GM21360 (cell line): ENCODE measurements around the gene TEX26.

ENCODE experiments used
- ATAC-seq: cut with Tn5 transposase; IDR thresholded peaks from one replicate; pipeline ENCODE4 v1.9.1; 2021; ENCODE audit warnings: mild to moderate bottlenecking, moderate library complexity; ENCODE audit not compliant: unreplicated experiment

TEX26 gene

DNA sequence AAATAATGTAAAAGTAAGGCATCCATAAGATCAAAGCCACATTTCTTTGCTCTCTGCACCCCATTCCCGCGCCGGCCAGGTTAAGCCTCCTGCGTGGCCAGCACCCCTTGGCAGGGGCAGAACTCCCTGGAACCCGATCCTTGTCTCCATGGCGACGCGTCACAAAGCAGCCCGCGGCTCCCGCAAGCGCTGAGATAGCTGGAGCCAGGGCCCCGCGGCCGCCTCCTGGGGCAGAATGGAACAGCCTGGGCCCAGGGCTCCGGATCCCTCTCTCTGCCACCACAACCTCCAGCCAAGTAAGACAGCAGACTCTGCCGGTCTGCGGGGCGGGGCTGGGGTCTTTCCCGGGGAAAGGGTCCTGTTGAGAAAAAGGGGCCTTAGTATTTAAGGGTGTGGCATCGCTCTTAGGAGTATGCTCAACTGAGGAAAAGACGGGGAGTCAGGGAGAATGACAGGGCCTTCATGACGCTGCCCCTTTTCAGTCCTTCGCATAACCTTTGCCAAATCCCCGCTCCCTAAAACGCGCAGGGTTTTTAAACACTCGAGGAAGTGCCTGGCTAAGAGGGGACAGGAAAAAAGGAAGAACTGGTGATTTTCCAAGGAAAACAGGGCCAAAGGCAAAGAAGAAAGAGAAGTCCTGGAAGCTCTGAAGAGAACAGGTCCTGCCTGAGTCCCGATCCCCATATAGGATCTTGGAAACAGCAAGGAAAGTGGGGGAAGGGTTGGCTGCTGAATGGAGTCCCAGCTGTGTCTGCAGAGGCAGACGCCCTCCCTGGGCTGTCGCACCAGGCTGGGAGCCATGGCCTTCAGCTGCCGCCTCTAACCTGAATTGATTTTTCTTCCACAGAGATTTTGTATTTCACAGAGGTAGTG is at the start of gene TEX26:
TSS of gene TEX26 (plus strand) at position 176 of the 873 bp plus-strand sequence. CDS start at position 236, 60 bp downstream.
- no peak for ATAC-seq

DNA sequence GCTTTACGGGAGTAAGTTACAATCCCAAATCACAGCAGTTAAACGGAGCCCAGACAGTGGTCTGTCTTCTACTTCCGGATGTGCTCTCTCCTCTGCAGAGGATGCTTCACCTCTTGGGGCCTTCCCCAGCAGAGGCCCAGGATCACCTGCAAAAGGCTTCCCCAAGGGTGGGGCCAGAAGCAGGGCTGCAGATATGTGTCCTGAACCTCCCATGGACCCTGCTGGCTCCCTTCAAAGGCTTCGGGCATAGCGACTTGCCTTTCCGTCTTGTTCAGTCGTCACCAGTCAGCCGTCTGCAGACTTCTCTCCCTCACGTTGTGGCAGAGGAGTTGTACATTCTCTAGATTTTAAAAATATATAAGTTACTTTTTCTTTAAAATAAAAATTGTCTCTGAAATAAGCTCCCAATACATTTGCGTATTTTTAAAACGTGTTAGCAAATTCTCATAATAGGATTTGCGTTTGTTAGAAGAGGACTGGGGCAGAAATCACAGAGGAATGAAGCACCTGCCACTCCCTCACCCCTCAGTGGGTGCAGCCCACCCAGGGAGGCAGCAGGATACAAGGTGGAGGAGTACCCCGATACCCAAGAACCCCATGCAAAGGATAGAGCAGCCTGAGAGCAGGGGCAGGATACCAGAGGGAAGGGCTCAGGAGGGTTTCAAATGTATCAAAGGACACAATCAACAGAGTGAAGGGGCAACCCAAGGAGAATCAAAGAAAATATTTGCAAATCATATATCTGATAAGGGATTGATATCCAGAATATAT is 49.3 kb upstream of the TEX26 start:
- no peak for ATAC-seq

DNA sequence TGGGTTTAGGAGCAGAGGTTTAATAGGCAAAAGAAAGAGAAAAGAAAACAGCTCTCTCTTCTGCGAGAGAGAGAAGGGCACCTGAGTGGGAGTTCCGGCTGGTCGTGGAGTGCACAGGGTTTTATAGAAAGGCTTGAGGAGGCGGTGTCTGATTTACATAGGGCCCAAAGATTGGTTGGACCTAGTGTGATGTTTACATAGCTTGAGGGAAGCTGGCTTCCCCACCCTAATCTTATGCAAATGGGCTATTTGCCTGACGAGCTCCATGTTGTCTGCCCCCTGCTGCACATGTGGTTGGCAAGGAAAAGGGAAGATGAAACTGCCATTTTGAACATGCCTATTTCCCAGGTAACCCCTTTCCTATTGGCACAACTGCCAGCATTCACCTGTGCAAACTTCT is 47.9 kb upstream of the TEX26 start:
- no peak for ATAC-seq

DNA sequence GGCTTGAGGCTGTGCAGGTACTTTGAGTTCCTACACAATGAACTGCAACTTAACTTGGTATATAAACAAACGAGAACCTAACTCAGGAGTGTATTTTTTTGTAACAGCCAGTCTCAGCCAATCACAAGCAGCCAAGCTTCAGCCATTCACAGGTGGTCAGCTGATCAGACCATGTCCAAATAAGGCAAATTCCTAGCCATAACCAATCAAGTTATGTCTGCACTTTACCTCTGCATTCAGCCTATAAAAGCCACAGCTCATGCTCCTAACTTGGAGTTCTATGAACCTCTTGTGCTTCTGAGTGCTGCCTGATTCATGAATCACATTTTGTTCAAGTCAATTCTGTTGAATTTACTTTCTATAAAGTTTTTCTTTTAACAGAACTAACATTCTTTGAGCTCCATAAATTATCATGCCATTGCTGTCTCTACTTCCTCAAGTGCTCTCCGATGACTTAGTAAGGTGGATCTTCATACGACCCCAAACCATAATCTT is 43.2 kb upstream of the TEX26 start:
- ATAC-seq = no peak

DNA sequence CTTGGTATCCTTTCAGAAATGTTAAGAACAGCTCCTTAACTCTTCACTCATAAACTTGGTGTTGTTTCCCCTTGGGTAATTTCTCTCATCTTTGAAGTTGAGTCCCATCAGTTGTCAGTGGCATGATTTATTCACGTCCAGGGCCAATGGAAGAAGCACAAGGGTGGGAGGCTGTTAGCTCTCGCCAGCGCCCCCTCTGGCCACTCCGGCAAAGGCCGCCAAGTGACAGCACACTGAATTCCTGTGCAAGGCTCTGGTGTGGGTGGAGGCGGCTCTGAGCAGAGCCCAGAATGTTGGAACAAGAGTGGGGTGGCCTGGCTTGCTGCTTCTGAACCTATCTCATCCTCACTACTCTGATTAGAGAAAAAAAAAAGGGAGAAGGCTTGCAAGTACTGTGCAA is 39.5 kb upstream of the TEX26 start:
- ATAC-seq = no peak

DNA sequence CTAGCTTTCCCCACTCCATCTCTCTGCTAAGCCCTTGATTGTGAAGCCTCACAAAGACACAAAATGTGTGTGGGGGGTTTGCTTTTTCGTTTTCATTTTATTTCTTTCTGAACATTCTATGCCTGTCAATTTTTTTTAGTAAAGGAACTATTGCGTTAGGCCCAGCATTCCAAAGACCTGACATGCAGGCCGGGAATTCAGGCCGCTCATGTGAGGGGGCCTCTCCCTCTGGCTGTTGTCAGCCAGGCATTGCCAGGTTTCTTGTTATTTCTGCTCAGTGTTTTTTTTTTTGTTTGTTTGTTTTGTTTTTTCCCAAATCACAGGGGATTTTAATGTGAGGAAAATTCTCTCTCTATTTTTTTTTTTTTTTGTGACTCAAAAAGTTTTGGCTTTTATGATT is 36.7 kb upstream of the TEX26 start:
- no peak for ATAC-seq

DNA sequence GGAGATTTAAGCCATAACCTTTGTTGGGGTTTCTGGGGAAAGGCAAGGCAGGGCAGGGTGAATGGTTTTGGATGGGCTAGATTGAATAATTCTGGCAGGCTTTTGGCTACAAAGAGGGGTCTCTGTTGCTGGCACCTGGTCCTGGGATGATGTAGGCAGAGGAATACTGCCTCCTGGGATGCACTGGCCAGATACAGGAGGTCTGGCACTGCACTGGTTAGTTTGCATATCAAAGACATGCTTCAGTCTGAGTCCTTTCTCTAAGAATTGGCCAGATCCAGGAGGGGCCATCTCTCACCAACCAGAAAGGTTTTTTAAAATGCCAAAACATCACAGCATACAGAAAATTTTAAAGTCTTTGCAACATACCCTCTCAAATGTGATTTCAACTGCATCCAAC is 34.4 kb upstream of the TEX26 start:
- ATAC-seq = no peak

DNA sequence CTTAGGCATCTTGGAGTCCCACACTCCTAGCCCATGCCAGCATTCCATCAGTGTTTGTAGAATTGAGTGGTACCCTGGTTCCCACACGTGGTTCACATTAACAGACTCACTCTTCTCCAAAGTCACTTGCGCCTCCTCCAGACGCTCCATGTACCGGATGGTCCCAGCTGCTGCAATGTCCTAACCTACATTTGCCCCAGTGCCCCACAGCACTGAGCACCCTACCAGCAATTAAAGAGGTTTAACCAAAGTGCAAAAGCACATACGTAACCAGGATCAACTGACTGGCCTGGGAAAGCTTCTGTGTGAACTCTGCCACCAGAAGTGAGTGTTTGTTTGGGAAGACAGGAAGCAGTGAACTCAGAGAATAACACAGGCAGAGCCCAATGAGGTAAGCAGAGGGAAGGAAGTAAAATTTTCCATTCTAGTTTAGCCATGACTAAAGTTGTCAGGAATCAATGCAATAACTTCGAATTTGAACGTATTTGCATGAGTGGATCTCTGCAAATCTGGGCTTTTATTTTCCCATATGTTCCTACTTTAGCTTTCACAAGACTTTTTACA is 33.7 kb upstream of the TEX26 start:
- ATAC-seq = no peak

DNA sequence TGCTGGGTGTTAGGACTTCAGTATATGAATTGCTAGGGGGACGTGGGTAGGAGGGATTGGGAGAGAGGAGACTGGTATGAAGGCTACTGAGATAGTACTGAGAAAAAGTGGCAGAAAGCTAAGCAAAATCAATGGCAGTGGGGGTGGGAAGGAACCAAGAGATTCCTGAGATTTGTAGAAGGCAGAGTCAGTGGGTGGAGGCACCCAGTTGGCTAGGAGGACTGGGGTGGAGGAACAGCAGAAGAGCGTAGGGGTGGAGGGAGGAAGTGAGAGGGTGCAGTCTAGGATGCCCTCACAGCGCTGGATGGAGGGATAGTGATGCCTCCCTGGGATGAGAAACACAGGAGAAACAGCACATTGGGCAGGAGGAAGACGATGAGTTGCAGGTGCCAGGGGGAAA is 32.0 kb upstream of the TEX26 start:
- no peak for ATAC-seq

DNA sequence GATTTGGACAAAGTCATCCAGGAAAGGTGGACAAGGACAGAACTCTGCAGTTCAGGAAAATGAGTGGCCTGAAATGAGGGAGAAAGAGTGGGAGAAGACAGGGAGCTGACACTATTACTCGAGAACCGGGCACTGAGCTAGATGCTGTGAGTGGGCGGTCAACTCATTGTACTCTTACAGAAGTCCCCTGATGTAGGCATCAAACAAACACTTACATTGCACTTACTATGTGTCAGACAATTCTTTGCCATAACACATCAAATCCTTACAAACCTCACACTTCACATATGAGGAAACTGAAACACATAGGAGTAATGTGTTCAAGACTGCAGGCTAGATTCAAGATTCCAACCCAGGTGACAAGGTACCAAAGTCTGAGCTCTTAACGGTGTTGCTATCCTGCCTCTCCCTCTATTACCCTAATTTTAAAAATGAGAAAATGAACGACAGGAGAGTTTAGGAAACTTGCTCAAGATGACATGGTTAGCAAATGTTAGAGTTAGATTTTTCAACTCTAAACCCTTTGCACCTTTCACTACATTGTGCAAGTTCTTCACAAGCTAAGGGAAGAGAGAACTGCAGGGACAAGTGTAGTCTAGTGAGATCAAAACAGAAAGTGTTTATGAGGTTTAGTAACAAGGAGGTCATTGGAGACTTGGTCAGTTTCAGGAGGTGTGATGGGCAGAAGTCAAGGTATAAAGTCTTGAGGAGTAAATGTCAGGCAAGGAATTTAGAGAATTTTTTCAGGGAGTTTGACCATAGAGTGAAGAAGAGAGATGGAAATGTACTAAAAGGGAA is 31.3 kb upstream of the TEX26 start:
- ATAC-seq = no peak

DNA sequence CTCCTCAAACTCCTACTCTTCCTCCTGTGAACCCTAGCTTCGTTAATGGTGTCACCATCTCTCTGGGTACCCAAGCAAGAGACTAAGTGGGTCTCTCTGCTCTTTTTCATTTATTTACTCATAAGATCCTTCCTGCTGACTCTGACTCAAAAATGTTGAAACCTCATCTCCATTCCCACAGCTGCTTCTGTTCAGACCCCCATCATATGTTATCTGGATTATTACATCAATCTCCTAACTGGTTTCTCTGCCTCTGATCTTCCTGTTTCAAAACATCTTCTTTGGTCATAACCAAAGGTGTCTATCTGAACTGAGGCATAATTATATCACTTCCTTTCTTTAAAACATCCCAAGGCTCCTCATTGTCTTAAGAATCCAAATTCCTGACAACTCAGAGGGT is 28.4 kb upstream of the TEX26 start:
- no peak for ATAC-seq

DNA sequence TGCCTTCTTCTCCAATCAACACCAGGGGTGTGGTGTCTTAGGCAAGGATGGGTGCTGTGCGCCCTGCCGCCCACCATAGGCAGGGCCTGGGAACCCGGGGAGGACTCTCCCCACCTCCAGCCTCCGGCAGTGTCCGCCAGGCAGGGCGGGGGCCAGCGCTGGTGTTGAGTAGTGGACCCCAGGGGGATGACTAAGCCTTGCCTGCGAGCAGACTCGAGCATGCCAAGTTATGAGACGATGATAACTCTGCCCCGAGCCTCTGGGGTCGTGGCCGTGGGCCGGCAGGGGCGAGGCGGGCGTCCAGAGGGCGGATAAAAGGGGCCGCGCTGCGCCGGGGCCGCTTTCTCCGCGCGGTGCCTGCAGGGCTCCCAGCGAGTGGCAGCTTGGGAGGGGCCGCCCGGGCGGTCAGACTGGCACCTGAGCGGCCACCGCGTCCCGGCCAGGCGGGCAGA is 26.5 kb upstream of the TEX26 start, which contains the start of gene MEDAG:
TSS of gene MEDAG (plus strand) at position 340 of the 452 bp plus-strand sequence. CDS start 245 bp downstream, outside the sequence.
- ATAC-seq = no peak

DNA sequence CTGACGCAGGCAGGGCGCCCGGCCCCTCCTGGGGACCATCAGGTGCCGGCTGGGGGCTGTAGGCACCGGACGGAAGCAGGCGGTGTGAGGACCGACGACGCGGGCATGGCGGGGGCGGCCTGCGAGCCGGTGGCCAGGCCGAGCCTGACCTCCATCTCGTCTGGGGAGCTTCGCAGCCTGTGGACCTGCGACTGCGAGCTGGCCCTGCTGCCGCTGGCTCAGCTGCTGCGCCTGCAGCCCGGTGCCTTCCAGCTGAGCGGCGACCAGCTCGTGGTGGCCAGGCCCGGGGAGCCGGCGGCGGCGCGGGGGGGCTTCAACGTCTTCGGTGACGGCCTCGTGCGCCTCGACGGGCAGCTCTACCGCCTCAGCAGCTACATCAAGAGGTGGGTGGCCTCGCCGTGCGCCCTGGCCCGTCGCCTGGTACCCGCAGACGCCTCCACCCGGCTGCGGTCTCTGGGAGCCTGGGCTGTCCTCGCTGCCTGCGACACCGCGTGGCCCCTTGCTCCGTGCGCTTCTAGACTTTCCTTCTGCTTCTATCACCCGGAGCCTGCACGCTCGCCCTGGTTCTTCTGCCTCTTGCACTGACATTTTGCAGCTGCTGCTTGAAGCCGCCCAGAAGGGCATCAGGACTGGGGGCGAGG is 25.9 kb upstream of the TEX26 start:
- ATAC-seq = no peak

DNA sequence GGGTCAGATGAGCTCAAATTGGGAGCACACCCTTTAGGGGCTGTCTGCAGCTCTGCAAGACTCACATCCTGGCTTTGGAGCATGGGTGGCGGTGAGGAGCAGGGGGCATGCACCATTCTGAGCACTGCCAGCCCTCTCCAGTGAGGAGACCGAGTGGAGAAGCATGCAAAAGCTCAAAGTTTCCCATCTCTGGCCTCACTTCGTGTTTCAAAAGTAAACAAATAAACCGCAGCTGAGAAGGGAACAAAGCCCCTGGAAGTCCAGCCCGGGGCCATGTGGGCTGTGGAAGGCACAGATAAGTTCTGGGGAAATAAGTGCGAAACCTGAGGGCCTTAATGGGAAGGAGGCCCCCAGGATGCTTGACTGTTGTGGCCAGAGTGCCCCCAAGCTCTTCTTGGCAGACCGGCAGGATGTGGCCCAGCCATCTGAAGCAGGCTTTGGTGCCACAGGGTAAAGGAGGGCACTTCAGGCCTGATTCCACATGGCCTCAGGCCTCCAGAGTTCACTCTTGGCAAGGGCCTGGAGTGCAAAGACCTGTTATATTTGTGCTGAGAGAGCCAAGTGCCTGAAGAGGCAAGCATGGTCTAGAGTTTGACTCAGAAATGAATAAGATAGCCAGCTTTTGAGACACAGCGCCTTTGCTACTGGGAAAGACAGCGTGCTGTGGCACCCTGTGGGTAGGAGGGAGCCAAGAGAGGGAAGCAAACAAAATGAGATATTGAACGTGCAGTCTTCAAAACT is 25.2 kb upstream of the TEX26 start:
- no peak for ATAC-seq

DNA sequence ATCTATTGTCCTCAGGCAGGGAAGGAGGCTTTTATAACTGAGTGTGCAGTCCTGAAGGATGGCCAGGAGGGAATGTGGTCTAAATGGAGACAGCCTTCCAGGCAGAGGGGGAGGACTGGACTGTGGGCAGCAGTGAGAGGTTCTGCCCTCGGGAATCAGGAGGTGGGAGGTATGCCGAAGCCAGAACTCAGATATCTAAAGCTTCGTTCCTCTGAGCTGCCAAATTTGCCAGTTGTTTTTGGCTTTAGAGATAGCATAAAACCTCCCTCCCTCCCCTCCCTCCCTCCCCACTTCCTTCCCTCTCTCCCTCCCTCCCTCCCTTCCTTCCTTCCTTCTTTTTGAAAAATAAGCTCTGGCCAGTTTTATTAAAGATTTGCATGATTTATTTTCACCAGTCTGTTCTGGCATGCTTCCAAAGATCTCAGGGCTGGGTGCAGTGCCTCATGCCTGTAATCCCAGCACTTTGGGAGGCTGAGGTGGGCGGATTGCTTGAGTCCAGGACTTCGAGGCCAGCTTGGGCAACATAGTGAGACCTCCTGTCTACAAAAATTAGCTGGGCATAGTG is 24.0 kb upstream of the TEX26 start:
- ATAC-seq = no peak

DNA sequence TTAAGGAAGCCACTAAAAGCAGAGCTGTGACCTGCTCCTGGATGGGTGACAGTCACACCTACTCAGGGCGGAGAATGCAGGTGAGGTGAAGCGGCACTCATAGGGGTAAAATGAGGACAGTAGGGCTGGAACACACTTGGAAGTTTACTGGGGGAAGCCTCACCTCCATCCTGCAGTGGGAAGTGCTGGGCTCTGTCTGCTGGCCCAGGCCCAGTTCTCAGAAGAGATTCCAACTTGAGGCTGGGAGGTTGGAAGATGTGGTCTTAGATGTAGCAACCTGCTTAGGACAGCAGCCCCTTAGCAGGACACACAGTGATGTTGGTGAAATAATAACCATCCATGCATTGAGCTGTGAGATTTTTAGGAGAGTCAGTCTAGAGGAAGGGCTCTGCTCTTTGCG is 21.8 kb upstream of the TEX26 start:
- no peak for ATAC-seq

DNA sequence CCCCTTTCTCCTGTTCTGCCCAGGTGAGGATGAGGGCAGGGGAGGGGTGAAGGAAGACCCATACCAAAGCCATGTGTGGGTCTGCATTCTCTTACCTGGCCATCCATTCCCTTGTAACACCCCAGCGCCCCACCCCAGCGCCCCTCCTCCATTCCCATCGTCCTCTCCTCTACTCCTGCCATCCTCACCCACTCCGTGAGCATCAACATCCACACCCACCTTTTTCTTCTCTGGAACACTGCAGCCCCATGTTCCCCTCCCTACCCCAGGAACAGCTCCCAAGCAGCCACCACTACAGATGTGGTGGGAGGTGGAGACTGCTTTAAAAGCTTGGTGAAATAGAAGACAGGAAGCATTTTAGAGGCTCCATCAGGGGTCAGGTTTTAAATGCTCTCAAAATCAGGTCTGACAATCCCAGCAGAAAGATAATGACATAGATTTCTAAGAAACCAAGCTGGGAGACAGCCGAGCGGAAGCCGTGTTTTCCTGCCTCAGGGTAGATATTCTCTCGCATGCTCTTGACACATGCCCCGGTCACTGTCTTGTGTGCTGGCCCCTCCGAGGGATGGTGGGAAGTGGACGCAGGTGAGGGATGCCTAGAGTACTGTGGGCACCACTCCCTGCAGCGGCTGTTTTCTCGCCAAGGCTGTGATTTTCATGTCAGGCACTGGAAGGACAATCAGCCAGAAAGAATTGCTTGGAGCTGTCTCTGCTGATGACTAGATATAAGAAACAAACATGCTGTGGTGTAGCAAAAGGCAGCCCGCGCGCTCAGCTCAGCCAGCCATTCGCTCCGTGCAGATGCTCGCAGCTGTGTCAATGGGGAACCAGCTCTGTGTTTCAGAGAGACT is 16.5 kb upstream of the TEX26 start:
- ATAC-seq = no peak

DNA sequence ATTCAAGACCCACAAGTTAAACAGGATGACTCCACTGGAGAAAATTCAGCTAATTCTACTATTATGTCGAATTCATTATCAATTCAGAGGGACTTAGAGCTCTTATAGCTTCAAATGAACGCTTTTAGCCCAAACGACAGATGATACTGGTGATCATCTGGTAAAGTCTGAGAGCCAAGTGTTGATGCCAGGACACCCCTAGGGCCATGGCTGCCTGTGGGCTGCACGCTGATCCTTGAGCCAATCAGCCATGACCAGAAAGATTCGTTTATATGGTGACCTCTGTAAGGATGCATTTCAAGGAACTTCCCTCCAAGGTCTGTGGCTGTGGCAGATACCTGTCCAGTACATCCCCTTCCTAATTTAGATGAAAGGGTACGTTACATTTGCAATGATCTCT is 15.5 kb upstream of the TEX26 start:
- ATAC-seq = no peak
